GM18909 (cell line): ENCODE measurements around the gene MORN3.
"Not testable (repeated sequence)": the region's sequence is repeated elsewhere in the genome, so short reads cannot be mapped to it uniquely, and the experiment has no call there.

Experiments used
- ATAC-seq: cut with Tn5 transposase; IDR thresholded peaks from one replicate; pipeline ENCODE4 v1.9.1; 2021; ENCODE audit warnings: mild to moderate bottlenecking; ENCODE audit not compliant: unreplicated experiment, poor library complexity

Gene MORN3

DNA sequence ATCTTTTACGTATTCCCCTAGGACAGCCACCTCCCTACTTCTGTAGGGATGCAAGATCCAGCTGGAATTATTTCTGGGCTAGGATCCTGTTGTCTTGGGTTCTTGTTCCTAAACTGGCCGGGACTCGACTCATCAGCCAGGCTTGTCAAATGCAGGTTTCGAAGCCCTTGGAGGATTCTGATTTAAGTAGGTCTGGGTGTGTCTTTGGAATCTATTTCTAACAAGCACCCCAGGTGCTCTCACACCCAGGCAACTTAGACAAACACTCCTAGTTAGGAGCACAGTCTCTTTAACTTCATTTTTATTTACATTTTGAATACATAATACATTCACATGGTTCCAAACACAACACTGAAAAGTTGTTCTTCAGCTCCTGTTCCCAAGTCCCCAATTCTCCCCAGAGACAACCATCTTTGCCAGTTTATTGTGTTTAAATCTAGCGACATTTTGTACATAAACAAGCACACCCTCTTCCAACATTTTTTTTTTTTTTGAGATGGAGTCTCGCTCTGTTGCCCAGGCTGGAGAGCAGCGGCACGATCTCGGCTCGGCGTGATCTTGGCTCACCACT is 20.9 kb downstream of the MORN3 start:
- ATAC-seq, result no peak

DNA sequence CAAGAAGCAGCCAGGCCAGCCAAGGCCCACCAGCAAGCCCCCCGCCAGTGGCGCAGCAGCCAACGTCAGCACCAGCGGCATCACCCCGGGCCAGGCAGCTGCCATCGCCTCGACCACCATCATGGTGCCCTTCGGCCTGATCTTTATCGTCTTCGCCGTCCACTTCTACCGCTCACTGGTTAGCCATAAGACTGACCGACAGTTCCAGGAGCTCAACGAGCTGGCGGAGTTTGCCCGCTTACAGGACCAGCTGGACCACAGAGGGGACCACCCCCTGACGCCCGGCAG is 28.2 kb downstream of the MORN3 start:
- no peak for ATAC-seq

GRCh38 chr12:121638298-121639202 is 30.9 kb downstream of the MORN3 start:
- ATAC-seq, result no peak

GRCh38 chr12:121637231-121637914 is 32.1 kb downstream of the MORN3 start:
- ATAC-seq, result peak; percentile 63

DNA sequence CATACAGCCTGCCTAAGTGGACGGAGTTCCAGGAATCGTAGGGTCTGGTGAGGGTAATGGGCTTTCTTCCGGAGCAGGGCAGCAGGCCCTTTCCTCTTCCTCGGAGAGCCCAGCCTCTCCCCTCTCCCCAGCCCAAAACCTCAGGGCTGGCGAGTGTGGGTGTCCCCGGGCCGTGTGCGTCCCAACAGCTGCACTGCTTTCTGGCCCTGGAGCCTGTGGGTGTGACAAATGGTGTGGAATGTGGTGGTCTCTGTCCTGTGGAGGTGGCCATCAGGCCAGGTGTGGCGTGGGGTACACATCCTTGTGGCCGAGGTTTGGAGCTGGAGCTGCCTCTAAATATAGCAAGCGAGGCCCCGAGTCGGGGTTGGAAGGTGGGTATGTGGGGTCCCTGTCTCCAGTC is 34.6 kb downstream of the MORN3 start:
- no peak for ATAC-seq

- ATAC-seq, result not testable (repeated sequence)
Observed at GRCh38 chr12:121633833-121634196, 35.6 kb downstream of the MORN3 start.

DNA sequence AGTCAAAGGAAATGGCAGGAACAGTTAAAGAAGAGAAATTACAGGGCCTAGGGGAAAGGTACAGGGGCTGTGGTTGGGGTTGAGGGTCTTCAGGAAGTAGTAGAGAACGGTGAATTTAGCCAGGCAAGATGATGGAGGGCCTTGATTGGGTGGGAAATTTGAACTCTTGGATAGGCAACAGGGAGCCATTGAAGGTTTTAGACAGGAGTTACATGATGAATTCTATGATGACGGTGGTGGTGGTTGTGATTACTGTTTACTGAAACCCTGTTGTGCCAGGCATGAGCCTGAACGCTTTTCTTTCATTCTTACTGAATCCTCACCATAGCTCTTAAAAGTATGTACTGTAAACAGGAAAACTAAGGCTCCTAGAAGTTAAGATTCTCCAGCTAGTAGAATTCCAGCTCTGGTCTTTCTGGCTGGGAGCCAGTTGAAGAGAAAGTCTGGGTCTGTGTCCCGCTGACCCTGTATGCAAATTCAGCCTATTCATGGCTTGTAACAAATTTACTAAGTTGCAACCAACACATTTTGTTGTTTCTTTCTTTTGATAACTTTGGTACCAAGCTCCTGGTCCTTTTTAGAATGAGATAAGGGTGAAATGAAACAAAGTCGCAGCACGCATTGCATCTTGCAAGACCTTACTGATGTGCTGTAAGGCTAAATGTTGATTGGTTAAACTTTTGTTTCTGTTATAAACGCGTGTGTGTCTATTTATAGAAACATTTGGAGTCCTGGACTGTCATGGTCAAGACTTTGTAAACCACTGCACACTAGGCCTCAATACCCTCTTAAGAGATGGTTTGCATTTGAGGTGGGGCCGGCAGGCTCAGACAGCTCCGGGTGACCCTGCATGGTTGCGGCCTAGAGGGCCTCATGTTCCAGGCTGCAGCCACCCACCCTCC is 37.1 kb downstream of the MORN3 start:
- no peak for ATAC-seq

GRCh38 chr12:121630791-121631355 is 38.6 kb downstream of the MORN3 start:
- no peak for ATAC-seq

GRCh38 chr12:121628536-121628935 is 40.9 kb downstream of the MORN3 start:
- no peak for ATAC-seq

DNA sequence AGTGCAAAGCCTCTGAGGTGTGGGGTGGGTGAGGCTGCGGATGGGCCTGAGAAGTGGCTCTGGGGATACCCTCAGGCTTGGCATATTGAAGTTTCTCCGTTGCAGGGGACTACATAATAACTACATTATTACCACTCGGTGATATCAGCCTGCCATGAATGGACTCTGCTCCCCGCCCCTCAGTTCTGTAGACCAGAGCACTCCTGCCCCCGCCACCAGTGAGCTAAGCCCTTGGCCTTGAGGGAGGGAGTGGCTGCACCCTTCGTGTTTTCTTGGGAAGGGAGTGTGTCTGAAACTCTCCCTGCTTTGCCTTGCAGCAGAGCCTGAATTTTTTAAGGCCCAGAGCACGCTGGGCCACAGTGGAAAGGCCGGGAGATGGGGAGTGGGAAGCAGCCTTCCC is 41.4 kb downstream of the MORN3 start:
- ATAC-seq, result no peak

GRCh38 chr12:121626853-121627640 is 42.4 kb downstream of the MORN3 start:
- peak; percentile 33 for ATAC-seq

DNA sequence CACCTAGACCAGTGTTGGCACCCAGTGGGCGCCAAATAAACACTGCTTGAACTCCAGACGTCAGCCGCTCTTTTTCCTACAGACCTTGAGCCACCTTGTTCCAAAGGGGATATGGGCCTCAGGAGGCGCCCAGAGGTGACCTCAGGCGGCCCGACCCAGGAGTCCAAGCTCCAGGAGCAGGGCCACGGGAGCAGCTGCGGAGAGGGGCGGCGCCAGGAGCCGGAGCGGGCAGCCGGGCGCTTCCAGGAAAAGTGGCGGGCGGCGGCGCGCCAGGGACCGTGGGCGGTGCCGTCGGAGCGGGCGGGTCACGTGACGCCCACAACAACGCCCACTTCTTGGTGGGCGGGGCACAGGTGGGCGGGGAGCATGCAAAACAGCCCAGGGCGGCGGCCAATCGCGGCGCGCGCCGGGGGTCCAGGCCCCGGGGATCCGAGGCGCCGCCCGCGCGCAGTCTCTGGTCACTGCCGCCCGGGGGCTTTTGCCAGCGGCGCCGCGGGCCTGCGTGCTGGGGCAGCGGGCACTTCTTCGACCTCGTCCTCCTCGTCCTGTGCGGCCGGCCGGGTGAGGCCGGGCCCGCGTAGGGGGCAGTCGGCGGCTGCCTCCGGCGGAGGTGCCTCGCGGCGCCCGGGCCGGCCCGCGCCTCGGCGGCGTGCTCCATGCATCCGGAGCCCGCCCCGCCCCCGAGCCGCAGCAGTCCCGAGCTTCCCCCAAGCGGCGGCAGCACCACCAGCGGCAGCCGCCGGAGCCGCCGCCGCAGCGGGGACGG is 43.2 kb downstream of the MORN3 start, which contains the start of gene ORAI1:
Gene ORAI1, plus strand, starts transcription at position 444 of the 766 bp plus-strand sequence.
- ATAC-seq, result peak; percentile 75

GRCh38 chr12:121620333-121620891 is 49.0 kb downstream of the MORN3 start:
- no peak for ATAC-seq

- no peak for ATAC-seq
Observed at GRCh38 chr12:121618659-121619233, 50.7 kb downstream of the MORN3 start.

GRCh38 chr12:121614872-121615467 is 54.5 kb downstream of the MORN3 start:
- no peak for ATAC-seq

- no peak for ATAC-seq
Observed at GRCh38 chr12:121613462-121613861, 56.0 kb downstream of the MORN3 start.

DNA sequence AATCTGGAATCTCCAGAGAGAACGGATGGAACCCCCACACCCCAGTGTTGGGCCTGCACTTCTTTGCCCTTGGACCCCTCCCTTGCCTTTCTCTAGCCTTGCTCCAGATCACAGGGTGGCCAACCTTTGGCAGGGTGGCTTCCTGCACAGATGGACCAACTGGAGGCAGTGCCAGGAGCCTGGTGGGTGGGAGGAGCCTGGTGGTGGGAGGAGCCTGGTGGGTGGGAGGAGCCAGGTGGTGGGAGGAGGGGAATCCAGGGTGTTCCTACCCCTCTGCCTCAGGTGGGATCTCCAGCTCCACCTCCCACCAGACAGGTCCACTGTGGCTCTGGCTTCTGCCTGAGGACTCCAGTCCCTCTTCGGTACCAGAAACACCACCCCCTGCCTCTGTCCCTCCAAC is 58.1 kb downstream of the MORN3 start:
- no peak for ATAC-seq
